Glutamatergic neuron (in vitro differentiated cells): ENCODE data around the gene ACSS1. TPM values are rescaled to one million over a fixed set of nuclear protein-coding genes. Genes with fewer than 3 reads are reported as not detected.
"Not testable (repeated sequence)": the region's sequence is repeated elsewhere in the genome, so short reads cannot be mapped to it uniquely, and the experiment has no call there.

Experiments used
- DNase-seq: peaks from one replicate; pipeline ENCODE4 v3.0.0; 2022
- H3K27ac Mint-ChIP-seq: one replicate; pipeline ENCODE4 v1.8.0; 2020; ENCODE audit warnings: mild to moderate bottlenecking, mixed read lengths, inconsistent platforms; ENCODE audit not compliant: unreplicated experiment
- H3K27me3 Mint-ChIP-seq: one replicate; pipeline ENCODE4 v1.8.0; 2020; ENCODE audit warnings: mild to moderate bottlenecking, moderate library complexity, mixed read lengths, inconsistent platforms; ENCODE audit not compliant: unreplicated experiment
- H3K36me3 Mint-ChIP-seq: one replicate; pipeline ENCODE4 v1.8.0; 2020; ENCODE audit warnings: mild to moderate bottlenecking, mixed read lengths, inconsistent platforms; ENCODE audit not compliant: unreplicated experiment
- H3K4me1 Mint-ChIP-seq: one replicate; pipeline ENCODE4 v1.8.0; 2020; ENCODE audit warnings: mild to moderate bottlenecking, low read depth, mixed read lengths, inconsistent platforms; ENCODE audit not compliant: unreplicated experiment
- H3K4me3 Mint-ChIP-seq: one replicate; pipeline ENCODE4 v1.8.0; 2020; ENCODE audit warnings: mild to moderate bottlenecking, mixed read lengths, inconsistent platforms; ENCODE audit not compliant: unreplicated experiment
- H3K9me3 Mint-ChIP-seq: one replicate; pipeline ENCODE4 v1.8.0; 2020; ENCODE audit warnings: mild to moderate bottlenecking, moderate library complexity, mixed read lengths, inconsistent platforms; ENCODE audit not compliant: unreplicated experiment
- total RNA-seq: library from RNA; stranded (reverse); fragmentation: NEBNext Ultra II Directional; extraction: Animal tissue kit (Norgen Biotek cat#: 25700); gene quantifications from one replicate; pipeline ENCODE4 v1.2.1, GENCODE V29; 2021; ENCODE audit not compliant: unreplicated experiment
- TF ChIP-seq, protein P1 (sequence below): fragments of 200-600 bp; sonication (generic); IDR thresholded peaks from one replicate; pipeline ENCODE4 v1.5.0; 2021; ENCODE audit not compliant: partially characterized antibody, unreplicated experiment

Gene ACSS1
- total RNA-seq, 1 donor from 2014 or later: not detected

DNA sequence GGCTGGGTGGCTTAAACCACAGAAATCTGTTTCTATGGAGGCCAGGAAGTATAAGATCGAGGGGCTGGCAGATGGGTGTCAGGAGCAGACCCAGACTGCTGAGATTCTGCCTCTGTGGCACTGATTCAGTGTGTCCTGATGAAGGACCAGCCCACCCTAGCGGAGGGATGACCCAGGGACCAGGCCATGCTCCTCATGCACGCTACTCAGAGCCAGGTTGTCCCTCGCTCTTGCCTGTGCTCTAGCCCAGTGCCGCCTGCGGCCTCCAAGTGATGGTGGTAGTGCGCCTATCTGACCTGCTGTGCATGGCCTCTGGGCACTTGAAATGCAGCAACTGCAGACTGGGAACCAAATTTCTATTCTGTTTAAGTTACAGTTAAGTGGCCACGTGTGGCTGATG is 52.3 kb downstream of the ACSS1 start:
- no peak overlapping the region for H3K27ac Mint-ChIP-seq
- no peaks in the 10 kb centered on the region for H3K4me1 Mint-ChIP-seq
- no peaks in the 10 kb centered on the region for H3K9me3 Mint-ChIP-seq
- no peak overlapping the region for H3K4me3 Mint-ChIP-seq
- peaks cover 10% of the 10 kb centered on the region for H3K27me3 Mint-ChIP-seq
- DNase-seq: no peak
- no peaks in the 10 kb centered on the region for H3K36me3 Mint-ChIP-seq
- TF ChIP-seq, protein P1, sequence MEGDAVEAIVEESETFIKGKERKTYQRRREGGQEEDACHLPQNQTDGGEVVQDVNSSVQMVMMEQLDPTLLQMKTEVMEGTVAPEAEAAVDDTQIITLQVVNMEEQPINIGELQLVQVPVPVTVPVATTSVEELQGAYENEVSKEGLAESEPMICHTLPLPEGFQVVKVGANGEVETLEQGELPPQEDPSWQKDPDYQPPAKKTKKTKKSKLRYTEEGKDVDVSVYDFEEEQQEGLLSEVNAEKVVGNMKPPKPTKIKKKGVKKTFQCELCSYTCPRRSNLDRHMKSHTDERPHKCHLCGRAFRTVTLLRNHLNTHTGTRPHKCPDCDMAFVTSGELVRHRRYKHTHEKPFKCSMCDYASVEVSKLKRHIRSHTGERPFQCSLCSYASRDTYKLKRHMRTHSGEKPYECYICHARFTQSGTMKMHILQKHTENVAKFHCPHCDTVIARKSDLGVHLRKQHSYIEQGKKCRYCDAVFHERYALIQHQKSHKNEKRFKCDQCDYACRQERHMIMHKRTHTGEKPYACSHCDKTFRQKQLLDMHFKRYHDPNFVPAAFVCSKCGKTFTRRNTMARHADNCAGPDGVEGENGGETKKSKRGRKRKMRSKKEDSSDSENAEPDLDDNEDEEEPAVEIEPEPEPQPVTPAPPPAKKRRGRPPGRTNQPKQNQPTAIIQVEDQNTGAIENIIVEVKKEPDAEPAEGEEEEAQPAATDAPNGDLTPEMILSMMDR: no peak

DNA sequence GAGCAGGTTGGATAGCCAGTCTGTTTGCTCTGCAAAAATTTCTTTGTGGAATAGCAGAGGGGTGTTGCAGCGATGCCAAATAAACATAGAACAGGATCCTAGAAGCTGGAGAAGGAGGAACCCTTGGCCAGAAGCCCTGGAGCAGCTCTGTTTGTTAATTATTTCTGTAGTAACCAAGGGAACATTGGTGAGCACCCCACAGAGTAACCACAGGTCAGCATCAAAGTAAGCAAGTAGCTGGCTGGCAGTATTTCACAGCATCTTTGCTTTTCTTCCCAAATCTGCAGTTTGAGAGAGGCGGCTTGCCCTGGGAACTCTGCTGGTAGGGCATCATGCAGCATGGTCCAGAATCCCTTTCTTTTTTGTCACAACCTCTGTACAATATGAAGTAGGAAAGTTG is 52.7 kb downstream of the ACSS1 start:
- no peak overlapping the region for H3K27ac Mint-ChIP-seq
- no peaks in the 10 kb centered on the region for H3K36me3 Mint-ChIP-seq
- H3K27me3 Mint-ChIP-seq: peaks cover 7% of the 10 kb centered on the region
- DNase-seq: no peak
- H3K9me3 Mint-ChIP-seq: no peaks in the 10 kb centered on the region
- H3K4me3 Mint-ChIP-seq: no peak overlapping the region
- no peaks in the 10 kb centered on the region for H3K4me1 Mint-ChIP-seq
- TF ChIP-seq, protein P1: no peak

GRCh38 chr20:25003002-25003401 is 54.9 kb downstream of the ACSS1 start:
- Mint-ChIP-seq H3K4me1 (no peaks in the 10 kb centered on the region), H3K36me3 (no peaks in the 10 kb centered on the region), H3K27me3 (peaks cover 2% of the 10 kb centered on the region), H3K4me3 (no peak overlapping the region), H3K9me3 (no peaks in the 10 kb centered on the region), H3K27ac (no peak overlapping the region)
- DNase-seq: no peak
- TF ChIP-seq, protein P1: no peak

GRCh38 chr20:25001323-25001722 is 56.6 kb downstream of the ACSS1 start:
- H3K4me1 Mint-ChIP-seq, H3K27ac Mint-ChIP-seq, H3K27me3 Mint-ChIP-seq, H3K4me3 Mint-ChIP-seq, H3K9me3 Mint-ChIP-seq, DNase-seq, H3K36me3 Mint-ChIP-seq: not testable (repeated sequence)

DNA sequence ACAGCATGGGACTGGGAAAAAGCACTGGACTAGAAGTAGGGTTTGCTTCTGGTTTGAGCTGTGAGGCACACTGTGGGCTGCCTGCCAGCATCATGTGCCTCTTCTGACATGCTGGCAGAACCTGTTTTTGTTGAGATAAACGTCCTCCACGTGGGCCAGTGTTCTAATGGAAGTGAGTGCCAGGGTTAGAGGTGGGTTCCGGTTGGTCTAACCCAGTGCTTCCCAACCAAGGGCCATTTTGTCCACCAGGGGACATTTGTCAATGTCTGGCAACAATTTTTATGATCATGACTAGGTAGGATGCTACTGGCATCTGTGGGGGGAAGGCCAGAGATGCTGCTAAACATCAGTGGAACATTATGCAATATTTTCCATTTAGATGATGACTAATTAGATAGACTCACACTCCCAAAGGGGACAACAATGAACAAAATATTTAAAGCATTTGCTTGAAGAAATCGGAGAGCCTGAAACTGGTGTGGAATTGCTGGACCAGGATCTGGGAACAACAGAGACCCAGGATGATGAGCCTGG is 57.6 kb downstream of the ACSS1 start:
- Mint-ChIP-seq H3K4me3 (no peak overlapping the region), H3K27me3 (peaks cover 5% of the 10 kb centered on the region), H3K9me3 (no peaks in the 10 kb centered on the region), H3K4me1 (no peaks in the 10 kb centered on the region), H3K27ac (no peak overlapping the region), H3K36me3 (no peaks in the 10 kb centered on the region)
- DNase-seq: no peak
- TF ChIP-seq, protein P1: no peak
